ENCODE measurements around the gene UPF3A.

UPF3A gene

GRCh38 chr13:114241918-114242317 lies 39.5 kb upstream of the UPF3A start:
- H3K4ac ChIP-seq (ENCODE audit: low read depth in 1 of 2, low read length in 2 of 2) = no peak overlapping the region
- no peak overlapping the region for H2BK5ac ChIP-seq (ENCODE audit: low read depth, low read length, poor library complexity, severe bottlenecking)
- no peak overlapping the region for H4K91ac ChIP-seq (ENCODE audit: low read length)
- no peak overlapping the region for H2AFZ ChIP-seq (ENCODE audit: low read depth, low read length)
- H3K79me1 ChIP-seq (replicated peaks; ENCODE audit: low read length, poor library complexity, severe bottlenecking) = peaks cover 25% of the 10 kb centered on the region
- no peak overlapping the region for H2BK15ac ChIP-seq (ENCODE audit: low read depth, poor library complexity, severe bottlenecking)
- H2AK5ac ChIP-seq (ENCODE audit: low read length, severe bottlenecking) = no peak overlapping the region
- H2BK120ac ChIP-seq (ENCODE audit: low read depth, low read length) = no peak overlapping the region
- H3K4me2 ChIP-seq (ENCODE audit: low read length, poor library complexity, severe bottlenecking) = no peak overlapping the region
- H3K36me3 ChIP-seq (ENCODE audit: control insufficient read depth in 1 of 2, insufficient read depth in 2 of 2, low read depth in 1 of 2, low read length in 2 of 2) = peaks cover 40 to 98% of the 10 kb centered on the region in 2 experiments
- no peak overlapping the region for H3K27ac ChIP-seq (ENCODE audit: low read length, poor library complexity, severe bottlenecking)
- no peak overlapping the region for H2BK12ac ChIP-seq (ENCODE audit: low read length in 2 of 2)
- H3K14ac ChIP-seq (ENCODE audit: low read length in 2 of 2) = no peak overlapping the region
- no peak overlapping the region for H3K9ac ChIP-seq (ENCODE audit: low read length)
- H3K9me3 ChIP-seq (ENCODE audit: control insufficient read depth, low read length) = no peaks in the 10 kb centered on the region
- H4K8ac ChIP-seq (ENCODE audit: low read length) = no peak overlapping the region
- WGBS = 94% methylated on average over 5 of the region's 6 CpGs
- no peak overlapping the region for H3K18ac ChIP-seq (ENCODE audit: low read depth in 1 of 2, low read length in 2 of 2)
- no peaks in the 10 kb centered on the region for H3K27me3 ChIP-seq (ENCODE audit: control insufficient read depth in 1 of 2, insufficient read depth in 1 of 2, low read length in 2 of 2)
- peaks cover 4% of the 10 kb centered on the region for H3K4me1 ChIP-seq (ENCODE audit: control insufficient read depth, insufficient read depth, low read depth, low read length)
- H3K23ac ChIP-seq (ENCODE audit: low read length in 2 of 2) = no peak overlapping the region
- H3K4me3 ChIP-seq (ENCODE audit: insufficient read depth in 1 of 2, low read depth in 1 of 2, low read length in 2 of 2) = no peak overlapping the region
- DNase-seq = no peak

GRCh38 chr13:114243971-114244370 lies 37.4 kb upstream of the UPF3A start:
- Histone ChIP-seq H3K36me3 (ENCODE audit: control insufficient read depth in 1 of 2, insufficient read depth in 2 of 2, low read depth in 1 of 2, low read length in 2 of 2) (peaks cover 37 to 100% of the 10 kb centered on the region in 2 experiments), H3K27me3 (ENCODE audit: control insufficient read depth in 1 of 2, insufficient read depth in 1 of 2, low read length in 2 of 2) (no peaks in the 10 kb centered on the region), H4K8ac (ENCODE audit: low read length) (no peak overlapping the region), H2BK15ac (ENCODE audit: low read depth, poor library complexity, severe bottlenecking) (no peak overlapping the region), H3K23ac (ENCODE audit: low read length in 2 of 2) (no peak overlapping the region), H2BK12ac (ENCODE audit: low read length in 2 of 2) (no peak overlapping the region), H4K91ac (ENCODE audit: low read length) (no peak overlapping the region), H3K4me1 (ENCODE audit: control insufficient read depth, insufficient read depth, low read depth, low read length) (peaks cover 7% of the 10 kb centered on the region), H3K9me3 (ENCODE audit: control insufficient read depth, low read length) (no peaks in the 10 kb centered on the region), H2AFZ (ENCODE audit: low read depth, low read length) (no peak overlapping the region), H3K14ac (ENCODE audit: low read length in 2 of 2) (no peak overlapping the region), H3K27ac (ENCODE audit: low read length, poor library complexity, severe bottlenecking) (no peak overlapping the region), H2BK120ac (ENCODE audit: low read depth, low read length) (no peak overlapping the region), H3K4me3 (ENCODE audit: insufficient read depth in 1 of 2, low read depth in 1 of 2, low read length in 2 of 2) (no peak overlapping the region), H3K4ac (ENCODE audit: low read depth in 1 of 2, low read length in 2 of 2) (no peak overlapping the region), H2AK5ac (ENCODE audit: low read length, severe bottlenecking) (no peak overlapping the region), H3K18ac (ENCODE audit: low read depth in 1 of 2, low read length in 2 of 2) (no peak overlapping the region), H3K9ac (ENCODE audit: low read length) (no peak overlapping the region), H2BK5ac (ENCODE audit: low read depth, low read length, poor library complexity, severe bottlenecking) (no peak overlapping the region), H3K79me1 (replicated peaks; ENCODE audit: low read length, poor library complexity, severe bottlenecking) (peaks cover 18% of the 10 kb centered on the region), H3K4me2 (ENCODE audit: low read length, poor library complexity, severe bottlenecking) (no peak overlapping the region)
- 100% methylated on average over 2 of the region's 3 CpGs for WGBS
- DNase-seq = no peak

- no peaks in the 10 kb centered on the region for H3K9me3 ChIP-seq (ENCODE audit: control insufficient read depth, low read length)
- no peaks in the 10 kb centered on the region for H3K27me3 ChIP-seq (ENCODE audit: control insufficient read depth in 1 of 2, insufficient read depth in 1 of 2, low read length in 2 of 2)
- no peak overlapping the region for H3K9ac ChIP-seq (ENCODE audit: low read length)
- WGBS = 98% methylated on average over 4 of the region's 5 CpGs
- no peak overlapping the region for H3K4ac ChIP-seq (ENCODE audit: low read depth in 1 of 2, low read length in 2 of 2)
- H3K27ac ChIP-seq (ENCODE audit: low read length, poor library complexity, severe bottlenecking) = no peak overlapping the region
- no peak overlapping the region for H2AFZ ChIP-seq (ENCODE audit: low read depth, low read length)
- no peak overlapping the region for H2BK120ac ChIP-seq (ENCODE audit: low read depth, low read length)
- no peak overlapping the region for H3K23ac ChIP-seq (ENCODE audit: low read length in 2 of 2)
- H4K8ac ChIP-seq (ENCODE audit: low read length) = no peak overlapping the region
- no peak overlapping the region for H3K4me2 ChIP-seq (ENCODE audit: low read length, poor library complexity, severe bottlenecking)
- H3K18ac ChIP-seq (ENCODE audit: low read depth in 1 of 2, low read length in 2 of 2) = no peak overlapping the region
- H2AK5ac ChIP-seq (ENCODE audit: low read length, severe bottlenecking) = no peak overlapping the region
- H2BK5ac ChIP-seq (ENCODE audit: low read depth, low read length, poor library complexity, severe bottlenecking) = no peak overlapping the region
- no peak overlapping the region for H2BK12ac ChIP-seq (ENCODE audit: low read length in 2 of 2)
- peaks cover 41 to 100% of the 10 kb centered on the region in 2 experiments for H3K36me3 ChIP-seq (ENCODE audit: control insufficient read depth in 1 of 2, insufficient read depth in 2 of 2, low read depth in 1 of 2, low read length in 2 of 2)
- no peak overlapping the region for H3K4me3 ChIP-seq (ENCODE audit: insufficient read depth in 1 of 2, low read depth in 1 of 2, low read length in 2 of 2)
- H3K79me1 ChIP-seq (replicated peaks; ENCODE audit: low read length, poor library complexity, severe bottlenecking) = peaks cover 13% of the 10 kb centered on the region
- DNase-seq = no peak
- no peak overlapping the region for H2BK15ac ChIP-seq (ENCODE audit: low read depth, poor library complexity, severe bottlenecking)
- H4K91ac ChIP-seq (ENCODE audit: low read length) = no peak overlapping the region
- peaks cover 8% of the 10 kb centered on the region for H3K4me1 ChIP-seq (ENCODE audit: control insufficient read depth, insufficient read depth, low read depth, low read length)
- H3K14ac ChIP-seq (ENCODE audit: low read length in 2 of 2) = no peak overlapping the region
These were observed 36.8 kb upstream of the UPF3A start for GRCh38 chr13:114244637-114245036.

- Histone ChIP-seq H3K14ac (ENCODE audit: low read length in 2 of 2) (no peak overlapping the region), H2BK120ac (ENCODE audit: low read depth, low read length) (no peak overlapping the region), H3K23ac (ENCODE audit: low read length in 2 of 2) (no peak overlapping the region), H4K91ac (ENCODE audit: low read length) (no peak overlapping the region), H3K9me3 (ENCODE audit: control insufficient read depth, low read length) (no peaks in the 10 kb centered on the region), H4K8ac (ENCODE audit: low read length) (no peak overlapping the region), H3K4me2 (ENCODE audit: low read length, poor library complexity, severe bottlenecking) (no peak overlapping the region), H3K4me1 (ENCODE audit: control insufficient read depth, insufficient read depth, low read depth, low read length) (peaks cover 5% of the 10 kb centered on the region), H3K18ac (ENCODE audit: low read depth in 1 of 2, low read length in 2 of 2) (no peak overlapping the region), H3K79me1 (replicated peaks; ENCODE audit: low read length, poor library complexity, severe bottlenecking) (peaks cover 20% of the 10 kb centered on the region), H2BK5ac (ENCODE audit: low read depth, low read length, poor library complexity, severe bottlenecking) (peak overlapping the region; percentile 38), H2AFZ (ENCODE audit: low read depth, low read length) (no peak overlapping the region), H3K27ac (ENCODE audit: low read length, poor library complexity, severe bottlenecking) (peak overlapping the region; percentile 73), H2BK15ac (ENCODE audit: low read depth, poor library complexity, severe bottlenecking) (no peak overlapping the region), H3K4me3 (ENCODE audit: insufficient read depth in 1 of 2, low read depth in 1 of 2, low read length in 2 of 2) (no peak overlapping the region), H2AK5ac (ENCODE audit: low read length, severe bottlenecking) (peak overlapping the region; percentile 61), H3K4ac (ENCODE audit: low read depth in 1 of 2, low read length in 2 of 2) (no peak overlapping the region), H3K36me3 (ENCODE audit: control insufficient read depth in 1 of 2, insufficient read depth in 2 of 2, low read depth in 1 of 2, low read length in 2 of 2) (peaks cover 36 to 99% of the 10 kb centered on the region in 2 experiments), H3K9ac (ENCODE audit: low read length) (no peak overlapping the region), H3K27me3 (ENCODE audit: control insufficient read depth in 1 of 2, insufficient read depth in 1 of 2, low read length in 2 of 2) (no peaks in the 10 kb centered on the region), H2BK12ac (ENCODE audit: low read length in 2 of 2) (no peak overlapping the region)
- DNase-seq = peak; percentile 29
- 53% methylated on average over 3 of the region's 3 CpGs for WGBS
These were observed 33.4 kb upstream of the UPF3A start for GRCh38 chr13:114248011-114248410.

All from mesenchymal stem cell (in vitro differentiated cells and primary cell).